SK-N-SH treated with all-trans-retinoic acid at 6 μM for 48 hours (cell line): ENCODE results near the gene WFIKKN2.

ENCODE experiments used
- ATAC-seq: fragments of 200-7000 bp; cut with Tn5 transposase; 3 replicates; pipeline ENCODE4 v1.9.1; 2020; ENCODE audit warnings: mild to moderate bottlenecking, moderate library complexity
- ARNTL ChIP-seq: fragments of 450-650 bp; formaldehyde crosslinking; IDR thresholded peaks from 2 replicates; pipeline ENCODE4 v1.5.0; 2020; ENCODE audit warnings: low read depth, mild to moderate bottlenecking, moderate library complexity, borderline replicate concordance
- BACH2 ChIP-seq: fragments of 250-450 bp; sonication (Bioruptor Pico); IDR thresholded peaks from 2 replicates; pipeline ENCODE4 v1.9.0; 2021; ENCODE audit warnings: mild to moderate bottlenecking, borderline replicate concordance
- CSDC2 ChIP-seq: fragments of 250-450 bp; sonication (Bioruptor Pico); IDR thresholded peaks from 2 replicates; pipeline ENCODE4 v1.5.0; 2020; ENCODE audit warnings: mild to moderate bottlenecking, moderate library complexity
- CSRNP3 ChIP-seq: fragments of 250-450 bp; sonication (Bioruptor Pico); IDR thresholded peaks from 2 replicates; pipeline ENCODE4 v1.5.1; 2021; ENCODE audit warnings: mild to moderate bottlenecking, moderate library complexity
- ESRRG ChIP-seq: fragments of 250-450 bp; sonication (Bioruptor Pico); IDR thresholded peaks from 2 replicates; pipeline ENCODE4 v1.6.1; 2021; ENCODE audit warnings: mild to moderate bottlenecking
- GLIS3 ChIP-seq: fragments of 250-450 bp; sonication (Bioruptor Pico); IDR thresholded peaks from 2 replicates; pipeline ENCODE4 v1.5.0; 2020; ENCODE audit warnings: mild to moderate bottlenecking, moderate library complexity
- ISL1 ChIP-seq: fragments of 250-450 bp; sonication (Bioruptor Pico); IDR thresholded peaks from 2 replicates; pipeline ENCODE4 v2.1.2; 2022; ENCODE audit warnings: mild to moderate bottlenecking, moderate library complexity
- OSR1 ChIP-seq: fragments of 250-450 bp; sonication (Bioruptor Pico); IDR thresholded peaks from 2 replicates; pipeline ENCODE4 v1.8.0; 2022; ENCODE audit warnings: moderate library complexity, mild to moderate bottlenecking, inconsistent platforms
- PPARA ChIP-seq: fragments of 250-450 bp; sonication (Bioruptor Pico); IDR thresholded peaks from 2 replicates; pipeline ENCODE4 v1.5.0; 2020; ENCODE audit warnings: mild to moderate bottlenecking, borderline replicate concordance
- RARB ChIP-seq: fragments of 250-450 bp; sonication (Bioruptor Pico); IDR thresholded peaks from 2 replicates; pipeline ENCODE4 v1.8.0; 2021; ENCODE audit warnings: mild to moderate bottlenecking, moderate library complexity
- TCF4 ChIP-seq: fragments of 250-450 bp; sonication (Bioruptor Pico); IDR thresholded peaks from 2 replicates; pipeline ENCODE4 v1.8.0; 2021; ENCODE audit warnings: mild to moderate bottlenecking, moderate library complexity, borderline replicate concordance
- TOX ChIP-seq: fragments of 250-450 bp; sonication (Bioruptor Pico); IDR thresholded peaks from 2 replicates; pipeline ENCODE4 v1.8.0; 2021; ENCODE audit warnings: mild to moderate bottlenecking, moderate library complexity, borderline replicate concordance
- ZC3H10 ChIP-seq: fragments of 250-450 bp; sonication (Bioruptor Pico); IDR thresholded peaks from 2 replicates; pipeline ENCODE4 v1.5.1; 2021; ENCODE audit warnings: mild to moderate bottlenecking, moderate library complexity
- ZFP3 ChIP-seq: fragments of 250-450 bp; sonication (Bioruptor Pico); IDR thresholded peaks from 2 replicates; pipeline ENCODE4 v1.5.0; 2020; ENCODE audit warnings: mild to moderate bottlenecking, moderate library complexity
- ZFP30 ChIP-seq: fragments of 450-650 bp; formaldehyde crosslinking; IDR thresholded peaks from 2 replicates; pipeline ENCODE4 v1.5.0; 2022; ENCODE audit warnings: mild to moderate bottlenecking, moderate library complexity
- ZNF565 ChIP-seq: fragments of 450-650 bp; formaldehyde crosslinking; conservative IDR thresholded peaks from 2 replicates; pipeline ENCODE4 v1.5.0; 2020; ENCODE audit warnings: low read depth, mild to moderate bottlenecking, moderate library complexity
- ZNF70 ChIP-seq: fragments of 450-650 bp; formaldehyde crosslinking; IDR thresholded peaks from 2 replicates; pipeline ENCODE4 v1.5.0; 2020; ENCODE audit warnings: mild to moderate bottlenecking, moderate library complexity
- ZNF8 ChIP-seq: fragments of 450-650 bp; formaldehyde crosslinking; IDR thresholded peaks from 2 replicates; pipeline ENCODE4 v1.5.0; 2020; ENCODE audit warnings: mild to moderate bottlenecking, moderate library complexity
- TF ChIP-seq, protein P1 (sequence below): fragments of 250-450 bp; sonication (Bioruptor Pico); IDR thresholded peaks from 2 replicates; pipeline ENCODE4 v1.5.0; 2020; ENCODE audit warnings: mild to moderate bottlenecking, moderate library complexity
- TF ChIP-seq, protein P2 (sequence below): fragments of 250-450 bp; sonication (Bioruptor Pico); IDR thresholded peaks from 2 replicates; pipeline ENCODE4 v1.5.1; 2020; ENCODE audit warnings: low read depth, mild to moderate bottlenecking, moderate library complexity
- TF ChIP-seq, protein P3 (sequence below): fragments of 250-450 bp; sonication (Bioruptor Pico); IDR thresholded peaks from 2 replicates; pipeline ENCODE4 v1.8.0; 2021; ENCODE audit warnings: low read depth, mild to moderate bottlenecking, moderate library complexity, borderline replicate concordance
- TF ChIP-seq, protein P4 (sequence below): fragments of 250-450 bp; sonication (Bioruptor Pico); IDR thresholded peaks from 2 replicates; pipeline ENCODE4 v1.8.0; 2020; ENCODE audit warnings: mild to moderate bottlenecking, moderate library complexity, borderline replicate concordance

The WFIKKN2 gene

GRCh38 chr17:50825188-50825587 lies 10.2 kb upstream of the WFIKKN2 start (continued):
- TF ChIP-seq, protein P1, sequence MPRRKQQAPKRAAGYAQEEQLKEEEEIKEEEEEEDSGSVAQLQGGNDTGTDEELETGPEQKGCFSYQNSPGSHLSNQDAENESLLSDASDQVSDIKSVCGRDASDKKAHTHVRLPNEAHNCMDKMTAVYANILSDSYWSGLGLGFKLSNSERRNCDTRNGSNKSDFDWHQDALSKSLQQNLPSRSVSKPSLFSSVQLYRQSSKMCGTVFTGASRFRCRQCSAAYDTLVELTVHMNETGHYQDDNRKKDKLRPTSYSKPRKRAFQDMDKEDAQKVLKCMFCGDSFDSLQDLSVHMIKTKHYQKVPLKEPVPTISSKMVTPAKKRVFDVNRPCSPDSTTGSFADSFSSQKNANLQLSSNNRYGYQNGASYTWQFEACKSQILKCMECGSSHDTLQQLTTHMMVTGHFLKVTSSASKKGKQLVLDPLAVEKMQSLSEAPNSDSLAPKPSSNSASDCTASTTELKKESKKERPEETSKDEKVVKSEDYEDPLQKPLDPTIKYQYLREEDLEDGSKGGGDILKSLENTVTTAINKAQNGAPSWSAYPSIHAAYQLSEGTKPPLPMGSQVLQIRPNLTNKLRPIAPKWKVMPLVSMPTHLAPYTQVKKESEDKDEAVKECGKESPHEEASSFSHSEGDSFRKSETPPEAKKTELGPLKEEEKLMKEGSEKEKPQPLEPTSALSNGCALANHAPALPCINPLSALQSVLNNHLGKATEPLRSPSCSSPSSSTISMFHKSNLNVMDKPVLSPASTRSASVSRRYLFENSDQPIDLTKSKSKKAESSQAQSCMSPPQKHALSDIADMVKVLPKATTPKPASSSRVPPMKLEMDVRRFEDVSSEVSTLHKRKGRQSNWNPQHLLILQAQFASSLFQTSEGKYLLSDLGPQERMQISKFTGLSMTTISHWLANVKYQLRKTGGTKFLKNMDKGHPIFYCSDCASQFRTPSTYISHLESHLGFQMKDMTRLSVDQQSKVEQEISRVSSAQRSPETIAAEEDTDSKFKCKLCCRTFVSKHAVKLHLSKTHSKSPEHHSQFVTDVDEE (CRISPR knock-in tag): no peak
- TF ChIP-seq ZNF8 (CRISPR knock-in tag) (no peak), RARB (CRISPR knock-in tag) (no peak), CSDC2 (CRISPR knock-in tag) (no peak), OSR1 (CRISPR knock-in tag) (no peak)

GRCh38 chr17:50828508-50829170 lies 6.7 kb upstream of the WFIKKN2 start:
- no peak for ATAC-seq
- TF ChIP-seq BACH2 (CRISPR knock-in tag) (no peak), GLIS3 (CRISPR knock-in tag) (no peak), TOX (no peak), TCF4 (no peak), ZNF8 (CRISPR knock-in tag) (no peak), ESRRG (CRISPR knock-in tag) (no peak), ZNF565 (CRISPR knock-in tag) (no peak), ZFP30 (no peak), PPARA (no peak), ZFP3 (CRISPR knock-in tag) (no peak), ISL1 (CRISPR knock-in tag) (no peak), OSR1 (CRISPR knock-in tag) (no peak), CSRNP3 (no peak), ZNF70 (no peak), ARNTL (CRISPR knock-in tag) (no peak), ZC3H10 (no peak)
- TF ChIP-seq, protein P2, sequence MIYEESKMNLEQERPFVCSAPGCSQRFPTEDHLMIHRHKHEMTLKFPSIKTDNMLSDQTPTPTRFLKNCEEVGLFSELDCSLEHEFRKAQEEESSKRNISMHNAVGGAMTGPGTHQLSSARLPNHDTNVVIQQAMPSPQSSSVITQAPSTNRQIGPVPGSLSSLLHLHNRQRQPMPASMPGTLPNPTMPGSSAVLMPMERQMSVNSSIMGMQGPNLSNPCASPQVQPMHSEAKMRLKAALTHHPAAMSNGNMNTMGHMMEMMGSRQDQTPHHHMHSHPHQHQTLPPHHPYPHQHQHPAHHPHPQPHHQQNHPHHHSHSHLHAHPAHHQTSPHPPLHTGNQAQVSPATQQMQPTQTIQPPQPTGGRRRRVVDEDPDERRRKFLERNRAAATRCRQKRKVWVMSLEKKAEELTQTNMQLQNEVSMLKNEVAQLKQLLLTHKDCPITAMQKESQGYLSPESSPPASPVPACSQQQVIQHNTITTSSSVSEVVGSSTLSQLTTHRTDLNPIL (CRISPR knock-in tag): no peak
- TF ChIP-seq, protein P1 (CRISPR knock-in tag): no peak
- TF ChIP-seq, protein P3, sequence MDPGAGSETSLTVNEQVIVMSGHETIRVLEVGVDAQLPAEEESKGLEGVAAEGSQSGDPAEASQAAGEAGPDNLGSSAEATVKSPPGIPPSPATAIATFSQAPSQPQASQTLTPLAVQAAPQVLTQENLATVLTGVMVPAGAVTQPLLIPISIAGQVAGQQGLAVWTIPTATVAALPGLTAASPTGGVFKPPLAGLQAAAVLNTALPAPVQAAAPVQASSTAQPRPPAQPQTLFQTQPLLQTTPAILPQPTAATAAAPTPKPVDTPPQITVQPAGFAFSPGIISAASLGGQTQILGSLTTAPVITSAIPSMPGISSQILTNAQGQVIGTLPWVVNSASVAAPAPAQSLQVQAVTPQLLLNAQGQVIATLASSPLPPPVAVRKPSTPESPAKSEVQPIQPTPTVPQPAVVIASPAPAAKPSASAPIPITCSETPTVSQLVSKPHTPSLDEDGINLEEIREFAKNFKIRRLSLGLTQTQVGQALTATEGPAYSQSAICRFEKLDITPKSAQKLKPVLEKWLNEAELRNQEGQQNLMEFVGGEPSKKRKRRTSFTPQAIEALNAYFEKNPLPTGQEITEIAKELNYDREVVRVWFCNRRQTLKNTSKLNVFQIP (CRISPR knock-in tag): no peak
- TF ChIP-seq, protein P4, sequence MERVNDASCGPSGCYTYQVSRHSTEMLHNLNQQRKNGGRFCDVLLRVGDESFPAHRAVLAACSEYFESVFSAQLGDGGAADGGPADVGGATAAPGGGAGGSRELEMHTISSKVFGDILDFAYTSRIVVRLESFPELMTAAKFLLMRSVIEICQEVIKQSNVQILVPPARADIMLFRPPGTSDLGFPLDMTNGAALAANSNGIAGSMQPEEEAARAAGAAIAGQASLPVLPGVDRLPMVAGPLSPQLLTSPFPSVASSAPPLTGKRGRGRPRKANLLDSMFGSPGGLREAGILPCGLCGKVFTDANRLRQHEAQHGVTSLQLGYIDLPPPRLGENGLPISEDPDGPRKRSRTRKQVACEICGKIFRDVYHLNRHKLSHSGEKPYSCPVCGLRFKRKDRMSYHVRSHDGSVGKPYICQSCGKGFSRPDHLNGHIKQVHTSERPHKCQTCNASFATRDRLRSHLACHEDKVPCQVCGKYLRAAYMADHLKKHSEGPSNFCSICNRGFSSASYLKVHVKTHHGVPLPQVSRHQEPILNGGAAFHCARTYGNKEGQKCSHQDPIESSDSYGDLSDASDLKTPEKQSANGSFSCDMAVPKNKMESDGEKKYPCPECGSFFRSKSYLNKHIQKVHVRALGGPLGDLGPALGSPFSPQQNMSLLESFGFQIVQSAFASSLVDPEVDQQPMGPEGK (CRISPR knock-in tag): no peak
